Type B pancreatic cell (in vitro differentiated cells): Measurements from ENCODE around the gene OR2A2. TPM values are rescaled to one million over a fixed set of nuclear protein-coding genes. Genes with fewer than 3 reads are reported as not detected.
A peak's percentile ranks its signal among the peaks of the same experiment; 100 is the strongest.

Source experiments
- DNase-seq: peaks from one replicate; pipeline ENCODE4 v3.0.0; 2021; ENCODE audit warnings: mixed read lengths; ENCODE audit not compliant: unreplicated experiment; ENCODE audit errors: extremely low spot score
- H3K27ac Mint-ChIP-seq: 2 replicates; pipeline ENCODE4 v1.8.0; 2021; ENCODE audit warnings: mild to moderate bottlenecking, mixed read lengths
- H3K27me3 Mint-ChIP-seq: 2 replicates; pipeline ENCODE4 v1.8.0; 2021; ENCODE audit warnings: mixed read lengths
- H3K36me3 Mint-ChIP-seq: 2 replicates; pipeline ENCODE4 v1.8.0; 2021; ENCODE audit warnings: mixed read lengths
- H3K4me1 Mint-ChIP-seq: one replicate; pipeline ENCODE4 v1.8.0; 2021; ENCODE audit warnings: mixed read lengths; ENCODE audit not compliant: unreplicated experiment
- H3K4me3 Mint-ChIP-seq: 2 replicates; pipeline ENCODE4 v1.8.0; 2021; ENCODE audit warnings: mild to moderate bottlenecking, mixed read lengths
- H3K9me3 Mint-ChIP-seq: 2 replicates; pipeline ENCODE4 v1.8.0; 2021; ENCODE audit warnings: mixed read lengths
- long read RNA-seq: library from polyadenylated mRNA; unstranded; transcript quantifications from one replicate; pipeline ENCODE4 v2.0.0, GENCODE V29; 2020
- total RNA-seq: library from RNA; stranded (reverse); gene quantifications from 2 replicates; pipeline ENCODE4 v1.2.1, GENCODE V29; 2021; ENCODE audit warnings: low replicate concordance
- TF ChIP-seq, protein P1 (sequence below): fragments of 200-600 bp; sonication (generic); conservative IDR thresholded peaks from 2 replicates; pipeline ENCODE4 v1.5.0; 2021; ENCODE audit warnings: antibody characterized with exemption, mild to moderate bottlenecking

The OR2A2 gene, protein sequence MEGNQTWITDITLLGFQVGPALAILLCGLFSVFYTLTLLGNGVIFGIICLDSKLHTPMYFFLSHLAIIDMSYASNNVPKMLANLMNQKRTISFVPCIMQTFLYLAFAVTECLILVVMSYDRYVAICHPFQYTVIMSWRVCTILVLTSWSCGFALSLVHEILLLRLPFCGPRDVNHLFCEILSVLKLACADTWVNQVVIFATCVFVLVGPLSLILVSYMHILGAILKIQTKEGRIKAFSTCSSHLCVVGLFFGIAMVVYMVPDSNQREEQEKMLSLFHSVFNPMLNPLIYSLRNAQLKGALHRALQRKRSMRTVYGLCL
- total RNA-seq, result not detected in 2 replicates
- long read RNA-seq, result 0 reads

- no peak within 1 kb of the TSS for H3K27ac Mint-ChIP-seq
- TF ChIP-seq, protein P1, sequence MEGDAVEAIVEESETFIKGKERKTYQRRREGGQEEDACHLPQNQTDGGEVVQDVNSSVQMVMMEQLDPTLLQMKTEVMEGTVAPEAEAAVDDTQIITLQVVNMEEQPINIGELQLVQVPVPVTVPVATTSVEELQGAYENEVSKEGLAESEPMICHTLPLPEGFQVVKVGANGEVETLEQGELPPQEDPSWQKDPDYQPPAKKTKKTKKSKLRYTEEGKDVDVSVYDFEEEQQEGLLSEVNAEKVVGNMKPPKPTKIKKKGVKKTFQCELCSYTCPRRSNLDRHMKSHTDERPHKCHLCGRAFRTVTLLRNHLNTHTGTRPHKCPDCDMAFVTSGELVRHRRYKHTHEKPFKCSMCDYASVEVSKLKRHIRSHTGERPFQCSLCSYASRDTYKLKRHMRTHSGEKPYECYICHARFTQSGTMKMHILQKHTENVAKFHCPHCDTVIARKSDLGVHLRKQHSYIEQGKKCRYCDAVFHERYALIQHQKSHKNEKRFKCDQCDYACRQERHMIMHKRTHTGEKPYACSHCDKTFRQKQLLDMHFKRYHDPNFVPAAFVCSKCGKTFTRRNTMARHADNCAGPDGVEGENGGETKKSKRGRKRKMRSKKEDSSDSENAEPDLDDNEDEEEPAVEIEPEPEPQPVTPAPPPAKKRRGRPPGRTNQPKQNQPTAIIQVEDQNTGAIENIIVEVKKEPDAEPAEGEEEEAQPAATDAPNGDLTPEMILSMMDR, result no peak
Measured at GRCh38 chr7:144109283-144109682, at the start of gene OR2A2. OR2A2 (plus strand) TSS chr7:144109583; CDS start chr7:144109583, 0 bp downstream.

DNA sequence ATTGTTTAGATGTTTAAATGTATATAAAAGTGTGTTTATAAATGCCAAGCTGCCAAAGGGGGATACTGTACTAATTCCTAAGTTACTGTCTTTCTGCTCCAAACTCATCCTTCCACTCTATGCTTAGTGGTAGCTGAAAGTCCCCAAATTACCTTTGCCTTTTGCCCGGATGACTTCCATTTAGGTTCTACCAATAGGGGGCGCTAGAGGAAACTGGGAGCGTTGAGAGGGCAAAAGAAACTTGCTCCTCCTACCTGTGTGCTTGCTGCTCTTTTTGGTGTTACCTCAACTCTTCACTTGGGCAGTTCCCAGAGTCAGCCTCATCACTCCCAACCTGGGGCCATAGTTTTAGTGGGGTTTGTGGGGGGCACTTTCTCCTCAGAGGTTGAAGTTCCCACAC is 45.7 kb upstream of the OR2A2 start:
- H3K27me3 Mint-ChIP-seq, result peaks cover 7% of the 10 kb centered on the region
- no peaks in the 10 kb centered on the region for H3K36me3 Mint-ChIP-seq
- no peaks in the 10 kb centered on the region for H3K9me3 Mint-ChIP-seq
- no peak overlapping the region for H3K4me3 Mint-ChIP-seq
- TF ChIP-seq, protein P1, result peak; percentile 59
- no peaks in the 10 kb centered on the region for H3K4me1 Mint-ChIP-seq
- no peak overlapping the region for H3K27ac Mint-ChIP-seq
- DNase-seq, result no peak

More at GRCh38 chr7:144109283-144109682, at the start of gene OR2A2:
- no peaks in the 10 kb centered on the region for H3K36me3 Mint-ChIP-seq
- no peak within 1 kb of the TSS for H3K4me3 Mint-ChIP-seq
- H3K27me3 Mint-ChIP-seq, result no peaks in the 10 kb centered on the region
- DNase-seq, result no peak
- no peaks in the 10 kb centered on the region for H3K4me1 Mint-ChIP-seq
- H3K9me3 Mint-ChIP-seq, result no peaks in the 10 kb centered on the region

DNA sequence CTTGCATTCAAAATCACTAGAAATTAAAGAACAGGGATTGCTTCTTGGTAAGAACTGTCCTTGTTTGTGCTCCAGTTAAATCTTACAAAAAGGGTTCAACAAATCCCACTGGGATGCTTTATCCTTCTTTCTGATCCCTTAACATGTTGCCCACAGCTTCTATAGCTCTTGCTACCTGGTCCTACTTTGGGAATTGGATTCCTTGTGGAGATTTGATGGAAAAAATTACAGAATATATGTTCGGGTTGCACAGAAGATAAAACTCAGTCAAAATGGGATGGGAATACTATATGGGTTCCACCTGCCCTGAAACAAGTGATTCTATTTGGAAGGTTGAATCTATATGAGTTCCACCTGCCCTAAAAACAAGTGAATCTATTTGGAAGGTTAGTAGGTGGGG is 39.9 kb upstream of the OR2A2 start, which contains the start of gene OR2A25:
Gene OR2A25 (plus strand): TSS at position 301 of the 400 bp plus-strand sequence. CDS start 4,409 bp downstream, outside the sequence.
- no peak for DNase-seq
- no peaks in the 10 kb centered on the region for H3K4me1 Mint-ChIP-seq
- no peak within 1 kb of the TSS for H3K27ac Mint-ChIP-seq
- H3K4me3 Mint-ChIP-seq, result no peak within 1 kb of the TSS
- no peaks in the 10 kb centered on the region for H3K36me3 Mint-ChIP-seq
- peaks cover 4% of the 10 kb centered on the region for H3K27me3 Mint-ChIP-seq
- no peaks in the 10 kb centered on the region for H3K9me3 Mint-ChIP-seq
- TF ChIP-seq, protein P1, result no peak

DNA sequence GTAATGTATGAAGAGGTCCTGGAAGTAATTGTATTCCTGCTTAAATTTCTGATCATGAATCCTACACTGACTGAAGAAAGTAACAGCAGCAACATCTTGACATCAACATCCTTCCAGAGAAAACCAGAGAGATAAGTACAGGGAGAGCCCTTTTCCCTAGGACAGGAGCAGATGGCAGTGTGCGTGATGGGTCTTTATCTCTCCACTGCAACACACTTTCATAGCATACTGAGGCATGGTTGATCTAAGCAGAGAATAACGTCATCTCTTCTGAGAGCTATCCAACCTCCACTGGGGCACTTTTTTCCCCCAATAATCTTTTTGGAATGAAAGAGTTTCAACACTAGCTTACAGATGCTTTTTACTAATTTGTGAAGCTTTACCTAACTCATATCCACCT is 39.4 kb upstream of the OR2A2 start:
- Mint-ChIP-seq H3K9me3 (no peaks in the 10 kb centered on the region), H3K4me3 (no peak overlapping the region)
- DNase-seq, result no peak

DNA sequence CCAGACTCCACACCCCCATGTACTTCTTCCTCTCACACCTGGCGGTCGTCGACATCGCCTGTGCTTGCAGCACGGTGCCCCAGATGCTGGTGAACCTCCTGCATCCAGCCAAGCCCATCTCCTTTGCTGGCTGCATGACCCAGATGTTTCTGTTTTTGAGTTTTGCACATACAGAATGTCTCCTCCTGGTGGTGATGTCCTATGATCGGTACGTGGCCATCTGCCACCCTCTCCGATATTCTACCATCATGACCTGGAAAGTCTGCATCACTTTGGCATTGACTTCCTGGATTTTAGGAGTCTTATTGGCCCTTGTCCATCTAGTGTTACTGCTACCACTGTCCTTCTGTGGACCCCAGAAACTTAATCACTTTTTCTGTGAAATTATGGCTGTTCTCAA is 35.0 kb upstream of the OR2A2 start:
- H3K4me1 Mint-ChIP-seq, result no peaks in the 10 kb centered on the region
- no peak overlapping the region for H3K27ac Mint-ChIP-seq
- no peaks in the 10 kb centered on the region for H3K36me3 Mint-ChIP-seq
- TF ChIP-seq, protein P1, result no peak
- H3K4me3 Mint-ChIP-seq, result no peak overlapping the region
- H3K9me3 Mint-ChIP-seq, result no peaks in the 10 kb centered on the region
- no peak for DNase-seq
- no peaks in the 10 kb centered on the region for H3K27me3 Mint-ChIP-seq

More for the DNA sequence above, 39.4 kb upstream of the OR2A2 start:
- no peaks in the 10 kb centered on the region for H3K36me3 Mint-ChIP-seq
- no peaks in the 10 kb centered on the region for H3K4me1 Mint-ChIP-seq
- TF ChIP-seq, protein P1, result no peak
- peaks cover 4% of the 10 kb centered on the region for H3K27me3 Mint-ChIP-seq
- H3K27ac Mint-ChIP-seq, result no peak overlapping the region
